Measurements from ENCODE around the gene LTA. TPM values are rescaled to one million over a fixed set of nuclear protein-coding genes. Genes with fewer than 3 reads are reported as not detected.

LTA gene
- total RNA-seq: 1 to 10 TPM in 2 of 6 donors, not detected in 4; 1.6 to 1.8 TPM

DNA sequence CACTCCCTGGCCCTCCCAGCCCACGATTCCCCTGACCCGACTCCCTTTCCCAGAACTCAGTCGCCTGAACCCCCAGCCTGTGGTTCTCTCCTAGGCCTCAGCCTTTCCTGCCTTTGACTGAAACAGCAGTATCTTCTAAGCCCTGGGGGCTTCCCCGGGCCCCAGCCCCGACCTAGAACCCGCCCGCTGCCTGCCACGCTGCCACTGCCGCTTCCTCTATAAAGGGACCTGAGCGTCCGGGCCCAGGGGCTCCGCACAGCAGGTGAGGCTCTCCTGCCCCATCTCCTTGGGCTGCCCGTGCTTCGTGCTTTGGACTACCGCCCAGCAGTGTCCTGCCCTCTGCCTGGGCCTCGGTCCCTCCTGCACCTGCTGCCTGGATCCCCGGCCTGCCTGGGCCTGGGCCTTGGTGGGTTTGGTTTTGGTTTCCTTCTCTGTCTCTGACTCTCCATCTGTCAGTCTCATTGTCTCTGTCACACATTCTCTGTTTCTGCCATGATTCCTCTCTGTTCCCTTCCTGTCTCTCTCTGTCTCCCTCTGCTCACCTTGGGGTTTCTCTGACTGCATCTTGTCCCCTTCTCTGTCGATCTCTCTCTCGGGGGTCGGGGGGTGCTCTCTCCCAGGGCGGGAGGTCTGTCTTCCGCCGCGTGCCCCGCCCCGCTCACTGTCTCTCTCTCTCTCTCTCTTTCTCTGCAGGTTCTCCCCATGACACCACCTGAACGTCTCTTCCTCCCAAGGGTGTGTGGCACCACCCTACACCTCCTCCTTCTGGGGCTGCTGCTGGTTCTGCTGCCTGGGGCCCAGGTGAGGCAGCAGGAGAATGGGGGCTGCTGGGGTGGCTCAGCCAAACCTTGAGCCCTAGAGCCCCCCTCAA, at the start of gene LTA:
LTA (plus strand) TSS at position 249 of the 871 bp plus-strand sequence; CDS start at position 703, 454 bp downstream.
- ATAC-seq (ENCODE audit: low FRiP score in 2 of 2): peak in 1 of 2 donors; percentile 15
- WGBS, 2 donors: 82 to 86% methylated on average over 26 to 27 of the region's 27 CpGs
- peaks cover 0 to 4% (median 1%) of the 10 kb centered on the region in 4 donors for H3K4me1 ChIP-seq
- peak within 1 kb of the TSS in 3 of 4 donors; percentile 7 to 22 (median 19) for H3K4me3 ChIP-seq
- TF ChIP-seq EP300 (IDR thresholded peaks at IDR 0.05) (no peak), POLR2A (IDR thresholded peaks at IDR 0.05) (no peak), POLR2AphosphoS5 (IDR thresholded peaks at IDR 0.05) (no peak)
- TF ChIP-seq, protein P1, sequence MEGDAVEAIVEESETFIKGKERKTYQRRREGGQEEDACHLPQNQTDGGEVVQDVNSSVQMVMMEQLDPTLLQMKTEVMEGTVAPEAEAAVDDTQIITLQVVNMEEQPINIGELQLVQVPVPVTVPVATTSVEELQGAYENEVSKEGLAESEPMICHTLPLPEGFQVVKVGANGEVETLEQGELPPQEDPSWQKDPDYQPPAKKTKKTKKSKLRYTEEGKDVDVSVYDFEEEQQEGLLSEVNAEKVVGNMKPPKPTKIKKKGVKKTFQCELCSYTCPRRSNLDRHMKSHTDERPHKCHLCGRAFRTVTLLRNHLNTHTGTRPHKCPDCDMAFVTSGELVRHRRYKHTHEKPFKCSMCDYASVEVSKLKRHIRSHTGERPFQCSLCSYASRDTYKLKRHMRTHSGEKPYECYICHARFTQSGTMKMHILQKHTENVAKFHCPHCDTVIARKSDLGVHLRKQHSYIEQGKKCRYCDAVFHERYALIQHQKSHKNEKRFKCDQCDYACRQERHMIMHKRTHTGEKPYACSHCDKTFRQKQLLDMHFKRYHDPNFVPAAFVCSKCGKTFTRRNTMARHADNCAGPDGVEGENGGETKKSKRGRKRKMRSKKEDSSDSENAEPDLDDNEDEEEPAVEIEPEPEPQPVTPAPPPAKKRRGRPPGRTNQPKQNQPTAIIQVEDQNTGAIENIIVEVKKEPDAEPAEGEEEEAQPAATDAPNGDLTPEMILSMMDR (IDR thresholded peaks at IDR 0.05): no peak
- no peaks in the 10 kb centered on the region for H3K9me3 ChIP-seq
- H3K27ac ChIP-seq: peak within 1 kb of the TSS in 2 of 4 donors; percentile 52 to 58
- H3K36me3 ChIP-seq: no peaks in the 10 kb centered on the region
- H3K27me3 ChIP-seq: no peaks in the 10 kb centered on the region
- peak in 1 of 2 donors; percentile 77 for DNase-seq

DNA sequence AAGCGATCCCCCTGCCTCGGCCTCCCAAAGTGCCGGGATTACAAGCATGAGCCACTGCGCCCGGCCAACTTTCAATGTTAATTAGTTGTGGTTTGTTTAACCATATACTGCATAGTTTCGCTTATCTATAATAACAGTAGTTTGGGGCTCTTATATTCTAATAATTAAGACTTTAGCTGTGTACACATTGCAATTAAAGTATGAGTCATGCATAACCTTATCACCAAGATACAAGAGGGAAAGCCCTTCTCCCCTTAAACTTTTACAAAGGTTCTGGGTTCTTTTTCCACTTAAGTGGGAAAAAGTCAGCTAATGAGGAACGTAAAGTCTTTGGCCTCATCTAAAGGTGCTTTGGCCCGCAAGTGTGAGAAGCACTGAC, 46.5 kb upstream of the LTA start:
- Histone ChIP-seq H3K27ac (peak overlapping the region in 2 of 4 donors; percentile 52 to 68), H3K4me1 (peaks cover 0 to 12% (median 3%) of the 10 kb centered on the region in 4 donors), H3K27me3 (no peaks in the 10 kb centered on the region), H3K4me3 (no peak overlapping the region), H3K36me3 (peaks cover 9 to 17% (median 11%) of the 10 kb centered on the region in 4 donors), H3K9me3 (no peaks in the 10 kb centered on the region)
- DNase-seq (no peak), ATAC-seq (ENCODE audit: low FRiP score in 2 of 2) (no peak)
- TF ChIP-seq, protein P1 (IDR thresholded peaks at IDR 0.05): no peak
- TF ChIP-seq POLR2A (IDR thresholded peaks at IDR 0.05): no peak
- TF ChIP-seq POLR2AphosphoS5 (IDR thresholded peaks at IDR 0.05): no peak
- no peak for TF ChIP-seq EP300 (IDR thresholded peaks at IDR 0.05)
- 63 to 72% methylated on average over 8 of the region's 8 CpGs for WGBS, 2 donors

DNA sequence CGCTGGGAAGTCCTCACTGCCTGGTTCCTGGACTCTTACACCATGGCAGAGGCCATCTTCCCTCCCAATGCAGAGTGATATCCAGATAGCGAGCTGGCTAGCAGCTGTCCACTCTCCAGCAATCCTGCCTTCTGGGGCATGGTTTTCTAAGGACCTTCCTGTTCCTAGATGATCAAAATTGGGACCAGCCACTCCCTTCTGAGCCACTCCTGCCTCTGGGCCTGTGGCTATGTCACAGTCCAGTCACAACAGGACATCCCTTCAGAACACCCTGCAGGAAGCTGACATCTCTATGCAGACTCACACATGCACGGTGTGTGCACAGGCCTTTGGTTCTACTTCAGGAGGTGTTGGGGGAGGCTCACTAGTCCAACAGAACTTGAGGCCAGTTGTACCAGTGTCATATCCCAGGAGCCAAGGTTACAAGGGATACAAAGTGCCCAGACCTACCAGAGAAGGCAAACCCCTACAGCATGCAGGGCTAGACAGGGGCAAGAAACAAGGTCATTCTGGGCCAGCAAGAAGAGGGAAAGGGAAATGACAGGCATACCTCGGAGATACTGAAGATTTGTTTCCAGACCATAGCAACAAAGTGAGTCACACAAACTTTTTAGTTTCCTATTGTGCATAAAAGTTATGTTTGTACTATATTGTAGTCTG, 46.0 kb upstream of the LTA start:
- no peak for DNase-seq
- Histone ChIP-seq H3K27me3 (no peaks in the 10 kb centered on the region), H3K4me1 (peaks cover 0 to 12% (median 3%) of the 10 kb centered on the region in 4 donors), H3K36me3 (peaks cover 9 to 22% (median 16%) of the 10 kb centered on the region in 4 donors), H3K9me3 (no peaks in the 10 kb centered on the region), H3K4me3 (no peak overlapping the region), H3K27ac (peak overlapping the region in 2 of 4 donors; percentile 52 to 68)
- 68 to 70% methylated on average over 4 of the region's 4 CpGs for WGBS, 2 donors
- TF ChIP-seq, protein P1 (IDR thresholded peaks at IDR 0.05): no peak
- TF ChIP-seq POLR2AphosphoS5 (IDR thresholded peaks at IDR 0.05): no peak
- TF ChIP-seq EP300 (IDR thresholded peaks at IDR 0.05): no peak
- TF ChIP-seq POLR2A (IDR thresholded peaks at IDR 0.05): no peak
- ATAC-seq (ENCODE audit: low FRiP score in 2 of 2): peak in 1 of 2 donors; percentile 34

DNA sequence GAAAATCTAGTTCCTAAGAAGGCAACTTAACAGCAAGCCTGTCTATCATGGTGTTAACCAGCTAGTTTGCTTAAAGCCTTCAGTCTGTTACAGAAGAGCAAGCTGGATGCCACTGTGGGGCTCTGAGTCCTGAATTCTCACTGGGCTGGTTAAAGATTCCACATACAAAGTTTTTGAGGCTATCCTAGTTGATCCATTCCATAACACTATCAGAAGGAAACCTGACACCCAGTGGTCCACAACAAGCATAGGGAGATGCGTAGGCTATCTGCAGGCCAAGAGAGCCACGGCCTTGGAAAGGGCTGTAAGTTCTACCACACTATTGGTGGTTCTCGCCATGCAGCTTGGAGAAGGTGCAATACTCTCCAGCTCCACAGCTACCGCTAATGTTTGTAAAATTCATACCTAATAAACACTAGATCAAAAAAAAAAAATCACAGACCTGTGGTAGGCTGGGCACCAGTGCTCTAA, 43.7 kb upstream of the LTA start:
- Histone ChIP-seq H3K4me1 (peaks cover 0 to 12% (median 3%) of the 10 kb centered on the region in 4 donors), H3K27ac (no peak overlapping the region), H3K9me3 (no peaks in the 10 kb centered on the region), H3K4me3 (no peak overlapping the region), H3K36me3 (peaks cover 19 to 45% (median 38%) of the 10 kb centered on the region in 4 donors), H3K27me3 (no peaks in the 10 kb centered on the region)
- DNase-seq (no peak), ATAC-seq (ENCODE audit: low FRiP score in 2 of 2) (peak in 1 of 2 donors; percentile 29)
- WGBS, 2 donors: 94% methylated on average over 4 of the region's 4 CpGs
- TF ChIP-seq, protein P1 (IDR thresholded peaks at IDR 0.05): no peak
- TF ChIP-seq EP300 (IDR thresholded peaks at IDR 0.05) (no peak), POLR2A (IDR thresholded peaks at IDR 0.05) (no peak), POLR2AphosphoS5 (IDR thresholded peaks at IDR 0.05) (no peak)

Data from upper lobe of left lung (tissue), 6 donors.